Measurements from ENCODE around the gene CDADC1.

The CDADC1 gene

DNA sequence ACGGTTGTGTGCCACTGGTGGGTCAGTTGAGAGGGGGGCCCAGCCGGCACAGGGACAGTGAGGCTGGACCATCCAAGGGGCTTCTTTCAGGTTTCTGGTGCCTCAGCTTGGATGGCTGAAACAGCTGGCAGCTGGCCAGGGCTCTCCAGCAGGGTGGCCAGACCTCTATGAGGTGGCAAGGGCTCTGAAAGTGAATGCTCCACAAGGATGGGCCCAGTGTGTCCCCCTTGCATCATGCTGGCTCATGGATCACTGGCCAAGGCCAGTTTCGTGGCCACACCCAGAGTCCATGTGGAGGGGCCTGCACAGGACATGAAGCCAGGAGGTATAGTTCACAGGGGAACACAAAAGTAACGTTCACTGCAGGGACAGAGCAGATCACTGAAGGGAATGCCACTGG is 49.6 kb downstream of the CDADC1 start:
- DNase-seq = no peak

DNA sequence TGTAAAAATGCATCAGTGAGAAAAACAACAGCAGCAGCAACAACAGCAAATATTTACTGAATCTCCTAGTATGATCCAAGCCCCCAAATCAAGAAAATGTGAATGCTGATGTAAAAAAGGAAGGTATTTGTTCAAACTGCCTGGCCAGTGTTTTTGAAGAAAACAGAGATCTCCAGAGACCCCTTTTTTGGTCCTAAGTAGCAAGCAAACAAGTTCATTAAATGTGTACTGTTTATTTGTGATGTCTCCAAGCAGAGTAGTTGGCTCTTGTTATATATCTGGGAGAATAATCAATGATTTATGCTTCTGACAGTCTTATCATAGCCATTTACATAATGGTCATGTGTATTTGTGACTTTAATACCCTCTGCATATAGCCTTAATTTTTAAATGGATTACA is 50.7 kb downstream of the CDADC1 start:
- DNase-seq = no peak

DNA sequence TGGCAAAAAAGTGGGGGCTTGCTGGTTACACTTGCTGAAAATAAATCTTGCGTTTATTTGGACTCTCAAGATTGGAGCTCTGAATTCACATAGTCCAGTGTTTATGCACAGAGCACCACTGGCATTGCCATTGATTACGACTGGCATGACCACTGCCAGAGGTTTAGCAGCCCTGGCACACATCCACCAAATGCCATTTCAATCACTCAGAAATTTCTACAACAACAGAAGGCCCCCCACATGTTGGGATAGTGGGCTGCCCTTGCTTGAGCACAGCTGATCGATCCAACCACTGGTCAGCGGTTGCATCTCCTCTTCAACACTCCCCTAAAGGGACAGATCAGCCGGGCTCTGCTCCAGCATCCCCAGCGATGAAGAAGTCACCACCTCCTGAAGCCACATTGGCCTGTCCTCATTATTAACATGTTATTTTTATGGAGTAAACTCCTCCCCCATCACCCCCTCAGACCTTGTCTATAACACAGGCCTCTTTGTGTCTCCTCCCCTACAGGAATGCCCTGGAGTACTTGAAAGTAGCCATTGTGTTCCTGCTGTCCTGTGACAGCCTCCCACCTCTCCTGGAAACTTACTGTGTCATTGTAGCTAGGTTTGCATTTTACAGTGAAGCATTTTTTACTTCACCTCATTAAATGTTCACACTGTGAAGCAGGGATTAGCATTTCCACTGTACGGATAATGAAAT is 51.3 kb downstream of the CDADC1 start:
- no peak for DNase-seq

DNA sequence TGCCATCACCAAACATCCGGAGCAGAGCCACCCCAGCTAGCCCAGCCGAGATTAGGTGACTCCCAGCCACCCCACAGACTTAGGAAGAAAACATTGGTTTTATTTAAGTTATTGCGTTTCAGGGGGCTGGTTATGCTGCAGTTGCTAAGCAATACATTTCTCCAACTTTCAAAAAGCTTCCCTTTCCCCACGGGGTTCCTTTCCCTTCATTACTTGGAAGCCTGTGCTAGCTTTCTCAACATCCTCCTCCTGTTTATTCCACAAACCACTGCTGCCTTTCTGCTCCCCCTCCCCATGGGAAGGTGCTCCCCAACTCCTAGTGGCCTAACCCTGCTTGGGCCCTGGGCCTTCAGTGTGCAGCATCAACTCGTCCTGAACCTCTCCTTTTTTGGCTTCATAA is 52.6 kb downstream of the CDADC1 start:
- DNase-seq = no peak

DNA sequence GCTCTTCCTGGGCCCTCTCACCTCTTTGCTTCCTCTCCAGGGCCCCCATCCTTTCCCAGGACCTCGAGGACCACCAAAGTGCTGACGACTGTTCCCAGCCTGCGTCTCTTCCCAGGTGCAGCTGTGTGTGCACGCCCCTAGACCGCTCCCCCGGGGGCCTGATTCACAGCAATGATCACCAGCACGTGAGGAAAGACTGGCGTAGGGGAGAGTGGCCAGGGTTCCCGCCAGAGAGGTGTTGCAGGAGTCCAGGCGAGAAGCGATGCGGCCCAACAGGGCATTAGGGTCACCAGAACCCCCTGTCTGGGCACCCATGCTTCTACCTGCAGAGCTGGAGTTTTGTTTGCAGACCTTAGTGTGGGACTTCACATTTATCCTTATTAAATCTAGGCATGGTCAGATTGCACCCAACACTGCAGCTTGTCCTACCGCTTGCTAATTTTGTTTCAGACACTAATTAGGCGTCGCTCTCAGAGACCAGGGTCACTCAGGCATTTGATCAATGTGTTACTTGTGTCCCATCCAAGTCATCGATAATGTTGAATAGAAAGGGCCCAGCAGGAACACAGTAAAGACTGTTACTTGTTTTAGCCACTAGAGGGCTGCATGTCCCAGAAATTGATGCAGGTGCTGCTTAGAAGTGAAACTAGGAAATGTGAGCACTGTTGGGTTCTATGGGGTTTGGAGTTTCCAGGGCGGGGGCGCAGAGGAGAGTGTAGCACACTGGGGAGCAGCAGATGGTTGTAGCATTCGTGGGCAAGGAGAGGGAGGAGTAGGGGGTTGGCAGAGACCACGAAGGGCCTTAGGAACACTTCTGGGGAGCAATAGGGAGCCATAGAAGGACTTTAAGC is 53.2 kb downstream of the CDADC1 start:
- peak; percentile 52 to 77 for DNase-seq

DNA sequence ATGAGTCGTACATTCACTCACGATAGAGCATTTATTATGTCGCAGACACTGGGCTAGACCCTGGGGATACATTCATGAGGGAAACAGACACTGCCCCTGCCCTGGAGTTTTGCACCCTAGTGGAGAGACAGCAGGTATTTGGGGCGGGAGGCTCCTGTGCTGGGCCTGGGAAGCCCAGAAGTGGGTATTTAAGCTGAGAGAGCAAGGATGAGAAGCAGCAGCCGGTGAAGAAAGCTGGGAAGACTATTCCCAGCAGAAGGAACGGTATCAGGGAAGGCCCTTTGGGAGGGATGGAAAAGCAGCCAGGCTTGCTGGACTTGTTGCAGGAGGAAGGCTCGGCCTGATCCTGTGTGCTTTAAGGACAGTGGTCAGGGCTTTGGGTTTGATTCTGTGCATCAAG is 54.5 kb downstream of the CDADC1 start:
- no peak for DNase-seq

DNA sequence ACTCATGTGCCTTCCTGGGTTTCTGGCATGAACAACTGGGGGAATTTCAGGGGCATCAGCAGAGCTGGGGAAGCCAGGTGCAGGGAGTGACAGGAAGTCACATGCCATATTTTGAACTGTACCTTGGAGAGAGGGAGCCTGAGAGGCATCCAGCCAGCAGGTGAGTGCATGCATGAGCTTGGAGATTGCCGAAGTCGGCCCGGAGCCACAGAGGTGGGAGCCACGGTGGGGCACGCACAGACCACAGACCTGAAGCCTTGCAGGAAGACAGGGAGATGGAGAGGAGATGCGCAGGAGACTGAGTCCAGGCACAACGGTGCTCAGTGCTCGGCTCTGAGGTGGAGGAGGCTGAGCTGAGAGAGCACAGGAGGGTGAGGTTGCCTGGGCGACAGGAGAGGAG is 55.1 kb downstream of the CDADC1 start:
- no peak for DNase-seq

DNA sequence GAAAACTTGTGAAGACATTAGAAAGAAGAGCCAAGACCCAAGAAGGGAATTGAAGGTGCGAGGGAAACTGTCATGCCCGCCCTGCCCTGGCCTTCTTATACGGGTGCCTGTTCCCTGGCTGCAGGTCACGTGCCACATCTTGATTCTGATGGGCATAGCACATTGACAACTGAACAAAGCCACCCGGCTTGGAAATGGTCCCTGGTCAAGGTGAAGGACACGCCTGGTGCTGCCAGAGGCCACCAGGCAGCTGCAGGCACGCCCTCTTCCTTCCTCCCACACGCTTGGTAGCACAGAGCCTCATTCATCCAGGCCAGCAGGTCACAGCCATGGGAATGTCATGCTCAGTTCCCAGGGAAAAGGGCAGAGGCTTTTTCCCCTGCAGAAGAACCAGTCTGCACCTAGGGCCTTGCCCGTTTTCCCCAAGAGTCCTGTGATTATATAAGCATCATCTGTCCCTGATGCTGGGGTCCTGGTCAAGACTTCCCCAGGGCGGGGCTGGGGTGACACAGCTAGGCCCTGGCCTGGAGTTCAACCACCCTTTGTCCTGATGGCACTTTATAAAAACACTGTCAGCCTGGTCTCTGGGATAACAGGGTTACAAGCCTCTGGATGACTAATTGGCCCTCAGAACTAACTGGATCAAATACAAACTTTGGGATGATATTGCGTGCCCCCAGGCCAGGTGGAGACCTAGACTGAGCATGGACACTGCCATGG is 56.0 kb downstream of the CDADC1 start:
- no peak for DNase-seq

DNA sequence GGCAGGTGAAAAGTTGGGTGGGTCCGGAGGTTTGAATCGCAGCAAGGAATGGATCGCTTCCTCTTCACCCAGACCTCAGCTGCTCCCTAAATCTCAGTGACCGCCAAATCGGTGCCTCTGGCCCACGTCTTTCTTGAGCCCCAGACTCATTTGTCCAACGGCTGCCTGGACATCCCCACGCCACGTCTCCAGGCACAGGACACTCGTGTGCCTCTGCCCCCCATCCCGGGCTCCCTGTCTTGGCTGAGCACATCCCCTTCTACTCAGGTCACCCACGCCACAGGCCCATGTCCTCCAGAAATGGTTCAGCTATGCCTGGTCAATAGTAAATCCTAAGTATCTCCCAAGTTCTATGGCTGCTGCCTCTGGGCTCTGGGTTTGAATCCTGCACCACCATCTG is 56.6 kb downstream of the CDADC1 start:
- DNase-seq = no peak

DNA sequence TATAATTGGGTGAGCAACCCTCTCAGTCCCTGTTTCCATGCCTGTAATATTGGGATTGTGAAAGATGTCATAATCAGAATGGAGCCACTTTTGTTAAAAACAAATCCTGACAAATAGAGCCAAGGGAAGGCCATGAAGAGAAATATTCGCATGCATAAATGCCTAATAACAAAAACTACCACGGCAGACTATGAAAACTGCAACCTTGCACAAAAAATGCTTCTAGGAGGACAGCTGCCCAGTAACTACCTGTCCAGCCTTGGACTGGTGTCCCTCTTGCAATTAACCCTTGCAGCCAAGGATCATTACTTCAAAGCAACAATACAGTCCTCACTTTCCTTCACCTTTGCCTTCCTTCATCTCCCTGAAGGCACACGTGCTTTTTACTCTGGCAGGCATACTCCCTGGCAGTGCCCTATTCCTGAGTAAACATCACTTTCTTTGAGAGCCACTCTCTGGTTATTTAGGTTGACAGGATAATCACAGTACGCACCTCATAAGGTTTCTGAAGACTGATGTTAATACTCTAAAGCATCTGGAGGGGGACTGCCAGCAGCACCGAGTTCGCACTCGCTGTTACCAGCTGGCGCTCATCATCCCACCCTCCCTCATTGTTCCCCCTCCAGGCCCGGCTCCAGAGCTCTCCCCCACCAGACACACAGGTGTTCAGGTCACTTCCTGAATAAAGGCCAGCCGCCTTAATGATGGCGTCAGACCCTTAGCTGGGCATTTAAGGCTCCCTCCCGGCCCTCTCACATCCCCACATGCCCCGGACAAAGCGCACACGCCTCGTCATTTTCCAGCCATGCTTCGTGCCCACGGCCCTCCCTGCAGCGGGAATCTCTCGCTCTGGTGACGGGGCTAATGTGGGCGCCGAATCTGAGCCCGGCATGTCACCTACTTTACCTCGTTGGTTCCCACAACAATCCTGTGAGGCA is 57.3 kb downstream of the CDADC1 start:
- no peak for DNase-seq

DNA sequence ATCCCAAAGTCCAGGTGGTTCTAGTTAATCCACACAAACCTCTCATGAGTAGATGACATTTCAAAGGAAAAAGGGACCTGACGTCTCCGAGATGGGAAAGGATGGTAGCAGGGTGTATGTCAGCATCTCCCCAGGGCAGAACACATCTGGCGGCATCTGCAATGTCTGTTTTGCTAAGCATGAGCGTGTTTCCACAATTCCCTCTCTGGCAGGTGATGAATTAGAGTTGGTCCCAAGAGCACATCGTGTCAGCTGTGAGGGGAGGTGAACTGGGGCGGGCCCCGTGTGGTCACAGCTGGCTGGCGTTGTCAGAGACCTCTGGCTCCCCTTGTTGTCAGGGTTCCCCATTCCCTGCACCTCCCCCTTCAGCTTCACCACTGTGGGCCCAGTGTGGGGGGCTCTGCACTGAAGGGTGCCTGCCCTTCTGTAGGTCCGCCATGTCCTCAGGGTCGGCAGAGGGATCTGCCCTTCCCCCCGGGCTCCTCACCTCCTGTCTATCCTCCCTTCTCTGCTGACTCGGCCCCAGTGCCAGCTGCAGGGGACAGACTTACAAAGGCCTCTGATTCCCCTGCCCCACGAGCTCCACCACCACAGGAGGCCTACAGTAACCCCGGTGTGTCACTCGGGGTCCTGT is 58.2 kb downstream of the CDADC1 start:
- no peak for DNase-seq

DNA sequence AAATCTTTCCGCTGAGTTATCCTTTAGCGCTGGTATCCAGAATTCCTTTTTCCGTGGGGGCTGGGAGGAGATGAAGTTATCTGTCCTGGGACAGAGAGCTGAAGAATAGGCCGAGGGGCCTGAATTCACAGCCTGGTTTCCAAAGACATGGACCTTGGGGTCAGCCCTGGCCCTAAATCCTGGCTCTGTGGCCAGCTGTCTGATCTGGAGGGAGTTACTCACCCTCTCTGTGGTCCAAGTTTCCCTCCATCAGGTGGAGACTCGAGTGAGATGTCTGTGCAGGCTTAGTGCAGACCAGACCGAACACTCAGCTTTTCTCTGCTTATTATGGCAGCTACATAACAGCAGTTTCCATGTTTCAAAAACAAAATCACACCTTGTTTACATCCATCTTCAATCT is 59.6 kb downstream of the CDADC1 start:
- DNase-seq = no peak

DNA sequence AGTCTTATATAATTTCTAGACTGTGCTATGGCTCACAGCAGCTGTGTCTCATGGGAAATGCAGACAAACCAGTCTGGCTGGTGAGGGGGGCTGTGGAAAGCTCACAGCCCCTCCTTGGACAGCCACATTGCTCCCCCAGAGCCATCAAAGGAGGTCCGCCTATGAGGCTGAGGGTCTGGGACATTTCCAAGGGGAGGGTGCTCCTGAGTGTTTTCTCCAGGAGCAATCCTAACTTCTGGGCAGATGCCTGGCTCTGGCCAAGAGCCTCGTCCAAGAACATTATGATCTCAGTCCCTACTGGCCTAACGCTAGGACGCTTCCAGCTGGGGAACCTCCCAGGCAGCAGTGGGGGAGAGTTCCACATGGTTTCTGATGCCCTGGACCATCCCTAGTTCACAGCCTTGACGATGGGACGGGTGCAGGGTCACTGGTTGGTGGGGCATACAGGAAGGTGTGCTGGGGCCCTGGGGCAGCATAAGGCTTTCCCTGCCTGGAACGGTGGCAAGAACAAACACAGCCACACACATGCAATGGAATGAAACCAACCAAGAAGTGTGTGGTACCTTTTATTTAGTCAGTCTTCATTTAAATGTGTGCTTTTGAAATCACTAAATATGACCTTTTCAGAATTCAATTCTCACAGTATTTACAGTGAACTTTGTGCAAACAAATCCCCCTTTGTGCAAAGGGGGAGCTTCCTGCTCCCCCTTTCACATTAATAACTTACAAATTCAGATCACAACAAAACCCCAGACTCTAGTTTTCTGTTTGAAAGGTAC is 60.6 kb downstream of the CDADC1 start:
- DNase-seq = no peak

DNA sequence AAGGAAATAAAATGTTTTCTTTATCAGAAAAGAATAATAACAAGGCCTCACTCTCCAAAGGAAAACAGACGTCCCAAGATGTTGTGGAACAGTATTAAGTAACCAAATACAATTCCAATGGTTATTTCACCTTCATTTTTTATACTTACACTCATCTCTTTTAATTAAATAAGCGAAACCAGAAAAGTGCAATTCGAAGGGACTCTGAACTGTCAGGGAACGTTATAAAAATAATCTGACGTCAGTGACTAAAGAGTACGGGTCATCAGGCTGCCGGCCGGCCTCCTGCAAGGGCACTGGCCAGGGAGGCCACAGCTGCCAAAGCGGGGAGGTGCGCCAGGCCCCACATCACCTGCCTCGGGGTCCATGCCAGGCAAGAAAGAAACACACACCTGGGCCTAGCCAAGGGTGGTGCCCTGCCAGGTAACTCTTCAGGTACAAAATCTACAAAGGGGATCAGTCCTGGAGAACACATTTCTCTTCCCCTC is 61.2 kb downstream of the CDADC1 start:
- DNase-seq = no peak

DNA sequence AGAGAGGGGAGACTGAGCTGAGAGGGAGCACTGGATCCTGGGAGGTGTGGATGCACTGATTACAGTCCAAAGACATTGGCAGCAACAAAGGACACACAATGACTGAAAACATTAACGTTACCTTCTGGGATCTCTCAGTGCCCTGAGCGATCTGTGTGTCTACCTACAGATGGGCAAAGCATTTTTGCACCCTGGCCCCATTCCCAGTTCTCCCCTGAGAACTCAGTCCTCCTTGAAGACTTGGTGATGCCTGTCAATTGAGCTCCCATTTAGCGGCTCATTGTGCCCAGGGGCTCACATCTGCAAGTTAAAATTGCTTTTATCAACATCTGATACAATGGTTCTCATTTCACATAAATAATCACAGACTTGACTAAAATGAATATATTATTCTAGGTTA is 62.5 kb downstream of the CDADC1 start:
- DNase-seq = no peak

DNA sequence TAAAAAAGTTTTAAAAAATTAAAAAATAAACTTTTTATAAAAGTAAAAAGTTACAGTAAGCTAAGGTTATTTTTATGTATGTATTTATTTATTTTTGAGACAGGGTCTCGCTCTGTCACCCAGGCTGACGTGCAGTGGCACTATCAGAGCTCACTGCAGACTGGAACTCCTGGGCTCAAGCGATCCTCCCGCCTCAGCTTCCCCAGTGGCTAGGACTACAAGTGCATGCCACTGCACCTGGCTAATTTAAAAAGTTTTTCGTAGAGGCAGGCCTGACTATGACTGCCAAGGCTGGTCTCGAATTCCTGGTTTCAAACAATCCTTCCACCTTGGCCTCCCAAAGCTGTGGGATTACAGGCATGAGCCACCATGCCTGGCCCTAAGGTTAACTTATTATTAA is 64.1 kb downstream of the CDADC1 start:
- DNase-seq = no peak

DNA sequence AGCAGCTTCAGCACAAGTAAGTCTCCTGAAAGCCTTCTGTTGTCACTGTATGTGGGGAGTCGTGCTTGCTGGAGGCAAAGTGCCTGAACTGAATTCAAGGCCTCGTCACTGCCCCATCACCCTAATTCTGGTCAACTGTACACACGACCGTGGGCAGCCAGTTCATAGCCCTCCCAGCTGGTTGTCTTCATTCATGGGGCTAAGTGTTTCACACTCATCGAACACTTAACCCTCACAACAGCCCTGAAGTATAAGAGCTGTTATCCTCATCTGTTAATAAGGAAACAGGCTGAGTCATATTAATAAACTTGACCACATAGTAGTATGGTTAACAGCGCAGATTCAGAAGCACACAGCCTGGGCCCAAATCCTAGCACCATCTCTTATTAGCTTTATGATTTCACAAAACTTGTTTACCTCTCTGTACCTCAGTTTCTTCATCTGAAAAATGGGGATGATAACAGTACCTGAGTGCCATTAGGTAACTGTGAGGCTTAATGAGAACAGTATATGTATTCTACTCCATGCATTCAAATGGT is 66.7 kb downstream of the CDADC1 start:
- no peak for DNase-seq

DNA sequence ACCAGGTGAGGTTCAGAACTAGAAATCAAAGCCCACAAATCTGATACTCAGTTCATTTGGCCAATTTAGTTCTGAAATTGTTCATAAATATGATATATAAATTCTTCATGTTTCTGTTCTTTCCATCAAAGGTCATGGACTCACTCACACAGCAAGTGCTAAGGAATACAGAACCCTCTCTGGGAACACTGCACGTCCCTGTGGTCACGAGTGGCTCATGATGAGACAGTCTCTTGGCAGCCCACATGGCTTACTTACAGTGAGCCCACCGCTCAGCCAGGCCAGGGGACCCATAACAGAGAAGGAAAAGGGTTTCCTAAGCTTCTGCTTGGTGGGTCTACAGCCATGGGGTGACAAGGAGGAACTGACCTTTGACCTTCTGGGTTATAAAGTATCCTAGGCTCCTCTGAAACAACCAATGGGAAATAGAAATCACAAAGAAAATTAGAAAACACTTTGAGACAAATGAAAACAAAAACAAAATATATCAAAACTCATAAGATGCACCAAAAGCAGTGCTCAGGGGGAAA is 67.4 kb downstream of the CDADC1 start:
- DNase-seq = no peak

DNA sequence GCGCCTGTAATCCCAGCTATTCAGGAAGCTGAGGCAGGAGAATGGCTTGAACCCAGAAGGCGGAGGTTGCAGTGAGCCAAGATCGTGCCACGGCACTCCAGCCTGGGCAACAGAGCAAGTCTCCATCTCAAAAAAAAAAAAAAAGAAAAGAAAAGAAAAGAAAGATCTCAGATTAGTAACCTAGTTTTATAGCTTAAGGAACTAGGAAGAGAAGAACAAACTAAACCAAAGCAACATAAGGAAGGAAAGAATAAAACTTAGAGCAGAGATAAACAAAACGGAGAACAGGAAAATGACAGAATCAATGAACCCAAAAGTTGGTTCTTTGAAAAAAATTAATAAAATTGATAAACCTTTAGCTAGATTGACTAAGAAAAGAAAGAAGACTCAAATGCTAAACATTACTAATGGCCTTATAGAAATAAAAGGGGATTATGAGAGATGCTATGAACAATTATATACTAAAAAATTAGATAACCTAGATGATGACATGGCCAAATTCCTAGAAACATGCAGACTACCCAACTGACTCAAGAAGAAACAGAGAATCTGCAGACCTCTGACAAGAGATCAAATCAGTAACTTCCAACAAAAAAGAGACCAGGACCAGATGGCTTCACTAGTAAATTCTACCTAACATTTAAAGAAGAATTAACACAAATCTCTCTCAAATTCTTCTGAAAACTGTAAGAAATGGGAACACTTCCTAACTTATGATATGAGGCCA is 68.2 kb downstream of the CDADC1 start:
- DNase-seq = no peak

DNA sequence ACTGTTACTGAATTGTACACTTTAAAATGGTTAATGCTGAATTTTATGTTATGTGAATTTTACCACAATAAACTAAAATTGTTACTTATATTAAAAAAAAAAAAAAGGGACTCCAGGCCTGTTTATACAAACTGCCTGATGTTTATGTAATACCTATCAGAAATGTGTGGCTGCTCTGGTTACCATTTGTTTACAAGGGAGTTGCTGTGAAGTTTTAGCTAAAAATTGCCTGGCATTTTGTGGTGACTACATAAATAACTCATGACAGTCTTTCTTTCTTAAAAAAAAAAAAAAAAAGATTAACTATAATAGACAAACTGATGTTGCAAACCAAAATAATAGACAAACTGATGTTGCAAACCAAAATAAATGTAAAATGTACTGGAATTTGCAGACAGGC is 71.8 kb downstream of the CDADC1 start:
- DNase-seq = no peak

Measured in stimulated activated CD4-positive, alpha-beta T cell treated with anti-CD3 and anti-CD28 coated beads, Interleukin-4, amount 100 ng/mL, for 4 hours (primary cell).